GM20431 (cell line): ENCODE results near the gene UBR4.
"Not testable (repeated sequence)": the region's sequence is repeated elsewhere in the genome, so short reads cannot be mapped to it uniquely, and the experiment has no call there.

Source experiments
- in situ Hi-C: fragments of 300-500 bp; cut with MseI, MboI; formaldehyde crosslinking; loops from one replicate; pipeline ENCODE4 v1.15.0; 2020; ENCODE audit warnings: low sequenced_read_pairs; ENCODE audit not compliant: unreplicated experiment

UBR4 gene

DNA sequence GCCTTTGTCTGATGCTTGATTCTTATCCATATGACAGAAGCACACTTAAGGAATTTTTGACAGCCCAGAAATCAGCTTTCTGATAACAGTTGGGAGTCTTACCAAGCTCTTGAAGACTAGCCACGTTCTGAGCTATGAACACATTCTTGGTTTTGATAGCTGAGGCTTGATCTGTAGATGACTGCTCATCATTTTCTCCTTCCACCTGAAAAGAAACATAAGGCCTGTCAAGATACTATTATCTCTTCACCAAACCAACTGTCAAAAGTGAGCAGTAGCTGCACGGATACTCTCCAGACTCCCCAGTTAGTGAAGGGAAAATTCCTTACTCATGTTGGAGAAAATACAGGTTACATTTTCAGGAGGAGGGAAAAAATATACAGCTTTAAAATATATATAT is 12.2 kb downstream of the UBR4 start:
- in situ Hi-C loops: no loop called here

DNA sequence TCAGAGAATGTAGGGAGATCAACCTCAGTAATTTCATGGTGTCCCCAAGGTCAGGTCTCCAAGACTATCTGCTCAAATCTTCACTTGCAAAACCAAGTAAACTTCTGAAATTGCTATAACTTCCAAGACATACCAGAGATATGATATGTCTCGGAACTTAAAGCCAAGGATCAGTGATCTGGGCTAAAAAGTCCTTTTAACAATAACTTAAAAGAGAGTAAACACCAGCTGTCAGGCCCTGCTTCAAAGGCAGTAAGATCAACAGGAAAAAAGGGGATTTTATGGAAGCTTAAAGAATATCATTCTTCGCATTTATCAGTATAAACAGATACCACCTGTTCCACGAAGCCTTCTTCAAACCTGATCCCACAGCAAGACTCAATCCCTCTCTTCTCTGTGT is 13.7 kb downstream of the UBR4 start:
- in situ Hi-C loops: no loop called here

DNA sequence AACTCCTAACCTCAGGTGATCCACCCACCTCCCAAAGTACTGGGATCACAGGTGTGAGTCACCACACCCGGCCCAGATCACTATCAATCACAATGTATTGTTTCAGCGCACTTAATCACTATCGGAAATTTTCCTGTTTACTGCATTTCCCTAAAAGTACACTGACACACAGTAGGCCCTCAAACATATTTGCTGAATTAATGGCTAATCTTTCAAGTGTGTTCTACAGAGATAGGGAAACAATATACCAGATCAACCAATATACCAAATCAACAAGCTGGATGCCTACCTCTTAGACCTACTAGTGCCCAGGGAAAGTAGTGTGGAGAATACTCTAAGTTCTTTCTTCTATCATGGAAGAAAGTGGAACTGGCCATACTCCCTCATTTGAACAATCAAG is 17.1 kb downstream of the UBR4 start:
- in situ Hi-C loops: no loop called here

DNA sequence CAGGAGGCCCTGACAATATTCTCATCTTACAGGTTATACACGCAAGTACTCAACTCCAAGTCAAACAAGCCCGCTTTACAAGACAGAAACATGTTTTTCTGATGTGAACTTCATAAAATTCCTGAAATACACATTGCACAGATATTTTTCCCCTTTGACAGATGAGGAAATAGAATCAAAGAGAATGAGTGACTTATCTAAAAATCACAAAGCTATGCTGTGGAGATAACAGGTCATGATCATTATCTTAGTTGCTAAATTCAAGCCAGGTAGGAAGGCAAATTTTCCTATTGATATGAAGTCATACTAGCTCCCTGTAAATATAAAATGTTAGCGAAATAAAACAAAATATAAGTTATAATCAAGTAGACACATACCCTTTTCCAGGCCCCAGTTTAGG is 18.3 kb downstream of the UBR4 start:
- in situ Hi-C loops: no loop called here

DNA sequence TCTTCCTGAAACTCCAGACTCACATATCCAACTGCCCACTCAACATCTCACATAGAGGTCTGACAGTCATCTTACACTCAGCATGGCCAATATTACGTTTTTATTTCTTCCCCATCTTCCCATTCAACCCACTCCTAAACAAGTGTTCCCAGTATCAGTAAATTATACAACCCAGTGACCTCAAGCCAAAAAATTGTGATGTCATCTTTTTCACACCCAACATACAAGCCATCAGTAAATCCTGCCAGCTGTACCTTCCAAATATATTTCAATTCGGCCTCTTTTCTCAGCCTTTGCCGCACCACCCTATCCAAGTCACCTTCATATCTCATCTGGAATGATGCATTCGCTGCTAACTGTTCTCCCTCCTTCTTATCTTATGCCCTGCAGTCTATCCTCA is 19.6 kb downstream of the UBR4 start:
- in situ Hi-C loops: no loop called here

DNA sequence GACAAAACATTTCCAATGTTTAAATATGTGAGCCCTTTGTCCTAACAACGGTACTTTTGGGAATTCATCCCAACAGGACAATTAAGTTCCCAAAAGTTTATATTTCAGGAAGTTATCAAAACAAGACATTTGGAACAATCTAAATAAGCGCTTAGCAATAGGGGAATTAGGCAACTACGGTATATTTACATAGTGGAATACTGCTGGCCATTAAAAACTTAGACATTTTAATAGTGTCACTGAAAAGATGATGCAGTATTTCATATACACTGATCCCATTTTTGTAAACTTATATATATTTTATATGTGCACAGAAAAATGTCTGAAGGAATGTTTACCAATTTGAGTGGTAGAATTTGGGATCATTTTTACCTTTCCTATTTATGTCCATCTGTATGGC is 20.8 kb downstream of the UBR4 start:
- in situ Hi-C loops: no loop called here

DNA sequence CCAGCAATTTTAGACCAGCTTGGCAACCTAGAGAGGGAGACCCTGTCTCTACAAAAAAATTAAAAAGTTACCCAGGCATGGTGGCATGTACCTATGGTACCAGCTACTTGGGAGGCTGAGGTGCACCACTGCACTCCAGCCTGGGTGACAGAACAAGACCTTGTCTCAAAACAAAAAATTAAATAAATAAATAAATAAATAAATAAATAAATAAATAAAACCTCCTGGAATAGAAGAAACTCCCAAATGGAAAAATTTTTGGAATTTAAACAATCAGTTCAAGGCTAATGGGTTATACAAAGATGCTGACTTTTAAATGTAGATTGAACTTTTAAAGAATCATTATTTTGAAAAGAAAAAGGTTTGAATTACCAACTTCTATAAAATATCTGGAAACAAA is 22.2 kb downstream of the UBR4 start:
- in situ Hi-C loops: no loop called here

DNA sequence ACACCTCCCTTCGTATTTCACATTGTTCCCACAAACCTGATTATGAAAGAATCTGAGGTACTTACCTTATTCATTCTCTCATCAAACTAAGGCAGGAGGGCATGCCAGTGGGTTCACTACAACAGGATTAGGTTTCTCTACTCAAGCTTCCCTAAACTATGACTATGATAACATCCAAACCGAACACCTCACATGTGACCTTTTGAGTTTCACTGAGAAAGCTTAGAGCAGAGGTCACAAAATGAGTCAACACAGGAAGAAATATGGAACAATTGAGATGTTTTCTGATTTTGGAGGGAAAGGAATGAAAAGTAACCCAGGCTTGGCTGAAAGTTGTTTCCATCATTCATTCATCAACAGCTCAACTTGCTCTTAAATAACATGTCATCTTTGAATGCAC is 24.1 kb downstream of the UBR4 start:
- in situ Hi-C loops: no loop called here

DNA sequence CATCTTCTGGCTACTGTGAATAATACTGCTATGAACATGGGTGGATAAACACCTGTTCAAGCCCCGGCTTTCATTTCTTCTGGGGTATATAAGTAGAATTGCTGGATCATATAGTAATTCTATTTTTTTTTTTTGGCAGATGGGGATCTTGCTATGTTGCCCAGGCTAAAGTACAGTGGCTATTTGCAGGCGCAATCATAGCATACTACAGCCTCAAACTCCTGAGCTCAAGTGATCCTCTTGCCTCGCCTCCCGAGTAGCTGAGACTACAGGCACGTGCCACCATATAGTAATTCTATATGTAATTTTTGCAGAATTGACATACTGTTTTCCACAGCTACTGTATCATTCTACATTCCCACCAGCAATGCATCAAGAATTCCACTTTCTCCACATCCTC is 27.8 kb downstream of the UBR4 start:
- in situ Hi-C loops: no loop called here

DNA sequence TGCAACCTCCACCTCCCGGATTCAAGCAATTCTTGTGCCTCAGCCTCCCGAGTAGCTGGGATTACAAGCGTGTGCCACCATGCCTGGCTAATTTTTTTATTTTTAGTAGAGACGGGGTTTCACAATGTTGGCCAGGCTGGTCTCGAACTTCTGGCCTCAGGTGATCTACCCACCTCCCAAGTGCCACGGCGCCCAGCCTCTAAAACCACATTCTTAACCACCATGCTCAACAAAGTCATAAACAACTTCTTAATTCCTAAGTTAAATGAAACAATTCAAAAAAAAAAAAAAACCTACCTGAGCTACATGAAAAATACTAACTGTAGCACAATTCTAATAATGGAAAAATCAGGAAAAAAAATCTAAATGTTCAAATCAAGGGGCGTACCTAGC is 29.8 kb downstream of the UBR4 start:
- in situ Hi-C loops: not testable (repeated sequence)

DNA sequence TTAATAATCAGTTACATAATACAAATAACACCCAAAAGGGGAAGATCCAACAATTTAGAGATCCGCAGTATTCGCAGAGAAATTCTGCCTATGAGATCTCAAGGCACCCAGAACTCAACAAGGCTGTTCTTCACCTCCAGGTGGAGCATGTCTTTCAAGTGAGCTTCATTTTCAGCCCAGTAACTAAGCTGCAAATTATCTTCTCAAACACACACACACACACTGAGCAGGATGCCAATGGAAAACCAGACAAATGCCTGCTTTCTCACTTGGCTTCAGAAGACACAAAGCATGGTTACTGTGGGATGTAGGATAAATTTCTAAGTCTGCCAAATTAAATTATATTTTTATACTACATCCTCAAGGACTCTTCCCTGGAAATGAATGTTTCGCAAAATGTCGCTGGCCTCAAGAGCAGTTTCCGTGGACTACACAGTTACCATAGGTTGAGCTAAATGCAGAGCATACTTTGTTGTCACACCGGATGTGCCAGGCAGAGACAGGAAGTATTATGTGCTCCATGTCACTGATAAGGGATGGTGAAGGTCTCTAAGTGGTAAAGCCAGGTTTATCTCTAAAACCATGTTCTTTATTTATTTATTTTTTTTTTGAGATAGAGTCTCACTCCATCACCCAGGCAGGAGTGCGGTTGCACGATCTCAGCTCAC is 30.3 kb downstream of the UBR4 start:
- in situ Hi-C loops: no loop called here

DNA sequence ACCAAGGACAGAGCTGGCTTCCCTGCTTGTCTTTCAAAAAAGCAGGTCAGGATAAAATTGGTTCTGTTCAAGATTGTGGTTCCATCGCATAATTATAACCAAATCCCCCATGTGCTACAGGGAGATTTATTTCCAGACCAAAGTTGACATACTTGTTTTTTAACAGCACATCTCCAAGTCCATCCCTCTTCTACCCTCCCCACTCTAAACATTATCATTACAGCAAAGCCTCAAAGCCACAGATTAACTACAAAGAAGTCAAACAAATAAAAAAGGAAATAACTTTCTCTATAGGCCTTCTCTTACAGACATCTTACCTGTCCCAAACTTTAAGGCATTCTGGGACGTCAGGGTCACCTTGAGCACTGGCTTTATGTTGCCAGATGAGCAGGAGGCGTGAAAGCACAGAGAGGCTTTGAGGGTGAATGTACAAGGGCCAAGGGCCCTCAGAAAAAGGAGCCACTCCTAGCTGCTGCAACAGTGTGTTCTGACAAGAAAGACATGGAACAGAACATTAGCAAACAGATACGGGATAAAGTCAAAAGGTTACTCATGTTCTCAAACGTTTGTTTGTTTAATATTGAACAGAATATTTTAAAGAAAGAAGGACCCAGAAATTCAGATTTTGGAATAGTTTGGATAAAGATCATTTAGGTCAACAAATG is 31.2 kb downstream of the UBR4 start:
- in situ Hi-C loops: no loop called here

DNA sequence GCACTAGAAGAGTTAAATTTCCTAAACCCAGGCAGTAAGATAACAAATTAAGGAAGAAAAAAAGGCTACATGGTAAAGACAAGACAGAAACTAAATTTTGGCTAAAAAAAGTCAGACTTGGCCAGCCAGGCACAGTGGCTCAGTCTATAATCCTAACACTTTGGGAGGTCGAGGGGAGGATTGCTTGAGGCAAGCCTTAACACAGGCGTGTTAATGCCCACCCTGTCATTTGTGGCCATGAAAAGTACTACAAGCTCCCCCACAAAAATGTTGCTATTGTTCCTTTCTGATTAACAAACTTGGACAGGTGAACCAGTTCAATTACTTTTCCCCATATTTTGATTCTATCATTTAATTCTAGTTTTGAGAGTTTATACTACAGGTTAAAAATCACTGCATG is 32.3 kb downstream of the UBR4 start:
- in situ Hi-C loops: no loop called here

DNA sequence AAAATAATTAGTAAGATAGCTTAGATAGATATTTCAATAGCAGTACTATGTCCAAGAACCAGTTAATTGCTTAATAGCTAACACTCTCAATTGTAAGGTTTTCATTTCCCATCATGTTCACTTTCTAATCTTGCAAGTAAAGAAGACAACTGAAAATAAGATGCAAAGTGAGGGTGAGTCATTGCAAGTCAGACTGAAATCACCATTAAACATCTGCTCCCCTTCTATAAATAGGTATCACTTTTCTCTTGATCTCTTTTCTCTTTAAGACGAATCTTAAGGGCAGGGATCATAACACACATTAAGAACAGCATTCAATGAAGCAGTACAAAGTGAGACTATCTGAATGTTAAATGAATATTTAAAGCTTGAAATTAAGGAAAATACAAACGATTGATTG is 40.4 kb downstream of the UBR4 start:
- in situ Hi-C loops: no loop called here

DNA sequence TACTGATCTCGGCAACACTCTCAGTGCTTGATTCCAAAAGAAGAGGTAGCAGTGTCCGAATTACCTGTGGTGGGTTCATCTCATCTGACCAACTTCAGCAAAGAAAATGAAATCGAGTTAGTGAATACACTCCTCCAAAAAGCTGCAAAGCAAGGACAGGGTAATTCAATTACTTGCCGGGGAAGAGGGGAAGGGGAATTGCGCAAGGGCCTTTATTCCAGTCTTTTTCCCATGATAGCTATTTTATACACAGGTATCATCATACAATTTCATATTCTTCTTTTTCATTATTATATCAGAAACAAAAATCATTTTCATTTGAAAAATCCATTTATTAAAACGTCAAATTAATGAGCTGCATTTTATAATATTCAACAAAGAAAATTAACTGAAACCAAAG is 42.9 kb downstream of the UBR4 start:
- in situ Hi-C loops: no loop called here

DNA sequence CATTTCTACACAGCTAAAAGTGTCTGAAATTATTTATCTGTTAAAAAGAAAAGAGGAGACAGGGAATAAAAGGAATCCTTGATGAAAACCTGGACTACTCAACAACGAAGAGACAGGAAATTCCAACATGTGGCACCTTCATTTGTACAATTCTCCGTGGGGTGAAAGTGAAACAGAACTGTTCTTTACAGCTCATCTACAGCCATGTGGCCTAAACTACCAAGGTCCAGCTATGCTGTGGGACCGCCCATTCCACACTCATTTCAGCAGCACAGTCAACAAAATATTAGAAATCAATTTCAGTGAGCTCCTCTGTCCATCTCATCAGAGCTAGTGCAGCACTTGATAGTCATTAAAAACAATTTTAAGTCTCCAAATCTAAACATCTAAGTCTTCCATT is 44.0 kb downstream of the UBR4 start:
- in situ Hi-C loops: no loop called here

DNA sequence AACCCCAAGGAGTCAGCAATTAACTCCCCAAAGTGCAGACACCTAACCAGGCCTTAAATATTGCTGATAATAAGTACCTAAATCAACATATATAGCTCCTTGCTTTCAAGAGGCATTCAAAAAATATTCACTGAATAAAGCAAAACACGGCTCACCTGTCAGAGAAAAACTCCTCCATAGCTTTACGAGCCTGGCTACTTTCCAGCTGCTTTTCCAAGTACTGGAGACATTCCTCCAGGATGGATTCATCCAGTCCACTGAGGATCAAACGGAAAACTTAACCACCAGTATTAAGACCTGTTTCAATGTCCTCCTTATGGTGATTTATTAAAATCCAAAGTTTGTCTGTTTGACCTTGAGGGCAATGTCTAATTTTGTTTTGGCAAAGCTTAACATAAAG is 44.6 kb downstream of the UBR4 start:
- in situ Hi-C loops: no loop called here

DNA sequence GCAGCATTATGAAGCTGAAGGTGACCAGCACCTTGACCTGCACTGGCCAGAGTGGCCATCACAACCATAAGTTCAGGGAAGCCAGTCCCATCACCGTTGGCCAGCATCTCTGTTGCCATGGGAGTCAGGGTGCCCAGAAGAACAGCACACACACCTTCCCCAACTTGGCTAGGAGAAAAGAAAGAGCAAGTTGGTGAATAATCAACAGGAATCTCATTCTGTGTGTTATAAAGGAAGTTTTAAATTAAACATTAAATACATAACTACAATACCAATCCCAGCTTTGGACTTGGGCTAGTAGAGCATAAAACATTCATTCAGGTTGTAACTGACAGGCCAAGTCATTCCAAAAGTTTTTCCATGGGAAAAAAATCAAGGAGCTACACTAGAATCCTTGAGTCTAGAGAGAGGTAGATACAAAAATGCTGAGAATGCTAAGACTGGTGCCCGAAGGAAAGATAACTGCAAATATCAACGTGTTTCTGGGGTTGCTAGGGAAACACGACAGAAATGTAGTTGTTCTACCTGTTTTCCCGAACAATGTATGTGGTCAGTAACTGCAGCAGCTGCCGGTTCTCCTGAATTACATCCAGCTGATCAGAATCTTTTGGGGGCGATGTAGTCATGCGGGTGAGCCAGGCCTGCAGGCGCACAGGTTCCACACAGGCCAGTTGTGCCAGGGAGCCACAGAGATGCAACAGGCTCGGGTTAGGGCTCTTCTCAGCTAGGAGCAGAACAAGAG is 45.6 kb downstream of the UBR4 start:
- in situ Hi-C loops: no loop called here

DNA sequence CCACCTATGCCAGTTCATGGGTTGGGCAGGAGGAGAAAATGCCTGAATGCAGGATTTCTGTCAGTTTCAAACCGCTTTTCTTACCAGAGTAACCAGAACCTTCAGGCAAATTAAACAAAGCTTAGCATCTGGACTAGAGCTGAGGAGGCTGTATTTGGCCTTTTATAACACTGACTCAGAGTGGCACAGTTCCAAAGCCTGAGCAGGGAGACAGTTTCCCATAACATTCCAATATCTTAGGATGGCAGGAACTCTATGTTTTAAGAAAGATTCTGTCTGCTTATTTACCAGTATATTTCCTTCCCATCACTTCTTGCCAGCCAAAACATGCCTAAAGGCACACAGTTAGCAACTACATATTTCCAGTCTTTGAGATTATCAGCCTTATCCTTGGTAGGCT is 46.8 kb downstream of the UBR4 start:
- in situ Hi-C loops: no loop called here

DNA sequence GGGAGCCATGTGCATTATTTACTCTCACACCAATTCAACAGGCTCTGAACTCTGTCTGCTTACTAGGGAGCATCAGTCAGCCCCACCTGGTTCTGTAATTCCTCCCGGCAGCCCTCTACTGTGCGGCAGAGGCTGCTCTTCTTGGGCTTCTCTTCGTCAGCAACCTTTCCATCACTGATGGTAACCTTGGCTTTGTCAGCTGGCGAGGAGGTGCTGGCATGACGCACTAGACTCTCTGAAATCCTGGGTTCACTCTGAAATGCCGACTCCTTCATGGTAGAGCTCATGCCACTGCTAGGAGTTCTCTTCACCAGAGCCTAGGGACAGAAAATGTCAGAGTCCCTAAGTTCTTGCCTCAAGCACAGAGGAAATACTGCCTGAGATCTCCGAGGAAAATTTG is 49.2 kb downstream of the UBR4 start:
- in situ Hi-C loops: no loop called here

DNA sequence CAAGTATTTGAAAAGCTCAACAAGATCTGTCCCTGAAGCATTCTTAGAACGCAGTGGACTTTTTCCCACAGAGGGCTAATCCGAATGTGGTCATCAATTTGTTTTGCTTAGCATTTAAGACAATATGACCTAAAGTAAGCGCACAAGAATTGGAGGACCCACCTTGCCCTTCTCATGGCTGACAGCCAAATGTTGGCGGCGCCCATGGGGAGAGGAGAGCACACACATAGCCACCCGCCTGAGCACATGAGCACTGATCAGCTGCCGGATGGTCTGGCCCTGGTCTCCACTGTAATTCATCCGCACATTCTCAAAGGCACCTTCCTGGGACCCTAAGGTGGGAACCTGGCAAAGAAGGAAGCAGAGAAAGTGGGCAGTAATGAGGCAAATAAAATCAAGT is 52.4 kb downstream of the UBR4 start:
- in situ Hi-C loops: no loop called here

DNA sequence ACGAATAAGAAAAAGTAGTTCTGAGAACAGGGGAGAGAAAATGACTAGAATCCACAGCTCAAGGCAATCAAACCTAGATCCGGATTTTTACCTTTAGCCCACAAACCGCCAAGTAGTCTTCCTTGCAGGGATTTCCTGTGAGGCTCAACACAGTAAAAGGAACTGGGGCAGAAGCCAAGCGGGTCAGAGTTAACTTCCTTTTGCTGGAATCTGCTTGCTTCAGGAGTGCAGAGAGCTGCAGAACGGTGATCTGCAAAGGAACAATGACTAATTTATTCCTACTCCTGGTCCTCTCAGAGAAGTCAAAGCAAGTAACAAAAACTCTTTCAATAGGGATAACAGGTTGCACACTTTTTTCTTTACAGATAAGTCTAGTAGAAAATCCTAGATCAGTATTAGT is 53.4 kb downstream of the UBR4 start:
- in situ Hi-C loops: no loop called here
